ENCODE data around the gene SFT2D2.

Gene SFT2D2

DNA sequence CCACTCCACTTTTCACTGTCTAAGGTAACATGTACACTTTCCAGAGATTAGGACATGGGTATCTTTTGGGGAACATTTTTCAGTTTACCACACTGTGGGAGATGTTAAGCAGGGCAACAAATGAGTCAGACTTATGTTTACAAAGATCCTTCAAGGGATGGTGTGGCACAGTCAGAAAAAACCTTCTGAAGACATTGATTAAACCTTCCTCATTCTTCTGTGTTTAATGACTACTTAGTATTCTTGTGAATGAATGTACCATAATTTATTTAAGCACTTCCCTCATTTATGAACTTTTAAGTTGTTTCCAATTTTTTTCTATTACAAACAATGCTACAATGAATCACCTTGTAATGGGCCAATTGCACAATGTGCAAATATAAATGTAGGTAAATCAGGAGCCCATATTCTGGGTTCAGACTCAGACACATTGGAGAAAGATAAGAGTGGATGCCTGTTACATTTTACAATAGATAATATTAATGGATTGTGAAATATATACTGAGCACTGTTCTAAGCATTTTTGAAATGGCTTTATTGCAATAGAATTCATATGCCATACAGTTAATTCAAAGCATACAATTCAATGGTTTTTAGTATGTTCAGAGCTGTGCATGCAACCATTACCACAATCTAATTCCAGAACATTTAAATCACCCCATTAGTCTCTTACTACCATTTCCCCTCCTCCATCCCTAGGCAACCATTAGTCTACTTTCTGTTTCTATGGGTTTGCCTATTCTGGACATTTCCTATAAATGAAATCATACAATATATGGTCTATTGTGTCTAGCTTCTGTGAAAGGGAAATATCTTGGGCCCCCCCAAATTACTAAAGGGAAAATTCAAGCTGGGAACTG lies 1.9 kb upstream of the SFT2D2 start:
- no peak for DNase-seq

DNA sequence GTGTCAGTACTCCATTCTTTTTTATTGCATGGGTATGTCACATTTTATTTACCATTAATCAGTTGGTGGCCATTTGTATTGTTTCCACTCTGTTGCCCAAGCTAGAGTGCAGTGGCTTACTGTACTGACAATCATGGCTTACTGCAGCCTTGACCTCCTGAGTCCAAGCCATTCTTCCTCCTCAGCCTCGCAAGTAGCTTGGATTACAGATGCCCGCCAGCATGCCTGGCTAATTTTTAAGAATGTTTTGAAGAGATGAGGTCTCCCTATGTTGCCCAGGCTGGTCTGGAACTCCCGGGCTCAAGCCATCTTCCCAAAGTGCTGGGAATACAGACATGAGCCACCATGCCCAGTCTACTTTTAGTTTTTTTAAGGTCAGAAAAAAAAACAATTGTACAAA lies 813 bp upstream of the SFT2D2 start:
- no peak for DNase-seq

DNA sequence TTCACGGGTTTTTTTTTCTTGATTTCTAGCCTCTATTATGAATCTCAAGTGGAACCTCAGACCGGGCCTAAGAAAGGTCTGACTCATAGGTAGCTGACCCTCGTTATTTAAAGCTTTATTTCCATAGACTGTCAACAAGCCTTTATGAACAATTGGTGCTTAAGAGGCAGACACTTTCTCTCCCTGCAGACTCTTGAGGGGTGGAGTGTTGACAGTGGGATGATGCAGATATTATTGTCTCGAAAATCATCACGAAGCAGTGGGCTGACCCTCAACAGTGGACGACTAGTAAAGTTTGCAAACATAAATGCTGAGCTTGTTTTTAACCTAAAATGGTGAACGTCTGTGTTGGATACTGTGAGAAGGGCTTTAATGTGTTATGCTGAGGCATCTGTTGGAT lies 1.8 kb downstream of the SFT2D2 start:
- no peak for DNase-seq

DNA sequence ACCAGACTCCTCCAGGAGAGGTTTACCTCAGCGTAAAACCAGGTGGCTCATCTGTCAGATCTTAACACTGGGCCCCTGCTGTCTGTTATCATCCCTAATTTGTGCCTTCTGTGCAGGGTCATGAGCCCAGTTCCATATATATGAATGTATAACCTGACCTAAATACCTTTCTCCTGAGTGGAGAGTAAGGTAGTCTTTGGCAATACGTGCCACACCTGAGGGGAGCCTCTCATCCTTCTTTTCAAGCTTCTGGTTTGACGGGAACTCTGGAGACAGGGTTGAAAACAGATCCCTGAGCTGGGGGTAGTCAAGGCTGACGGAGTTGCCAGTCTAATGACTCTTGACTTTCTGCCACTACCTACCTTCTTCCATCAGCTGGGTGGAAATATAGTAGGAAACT lies 4.1 kb downstream of the SFT2D2 start:
- no peak for DNase-seq

DNA sequence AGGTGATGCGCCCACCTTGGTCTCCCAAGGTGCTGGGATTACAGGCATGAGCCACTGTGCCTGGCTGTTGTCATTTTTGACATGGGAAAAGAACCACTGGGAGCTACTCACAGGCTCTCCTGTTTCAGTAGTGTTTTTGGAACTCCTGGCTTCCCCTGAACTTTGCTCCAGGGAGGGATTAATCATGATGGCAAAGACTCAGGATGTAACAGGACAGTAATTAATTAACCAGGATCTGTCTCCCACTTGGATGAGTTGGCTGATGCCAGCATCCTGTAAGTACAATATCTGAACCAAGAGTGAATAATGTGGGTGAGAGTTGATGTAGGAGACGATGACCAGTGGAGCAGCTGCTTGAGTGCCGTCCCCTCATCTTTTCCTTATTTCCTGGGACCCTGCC lies 4.9 kb downstream of the SFT2D2 start:
- DNase-seq: no peak

DNA sequence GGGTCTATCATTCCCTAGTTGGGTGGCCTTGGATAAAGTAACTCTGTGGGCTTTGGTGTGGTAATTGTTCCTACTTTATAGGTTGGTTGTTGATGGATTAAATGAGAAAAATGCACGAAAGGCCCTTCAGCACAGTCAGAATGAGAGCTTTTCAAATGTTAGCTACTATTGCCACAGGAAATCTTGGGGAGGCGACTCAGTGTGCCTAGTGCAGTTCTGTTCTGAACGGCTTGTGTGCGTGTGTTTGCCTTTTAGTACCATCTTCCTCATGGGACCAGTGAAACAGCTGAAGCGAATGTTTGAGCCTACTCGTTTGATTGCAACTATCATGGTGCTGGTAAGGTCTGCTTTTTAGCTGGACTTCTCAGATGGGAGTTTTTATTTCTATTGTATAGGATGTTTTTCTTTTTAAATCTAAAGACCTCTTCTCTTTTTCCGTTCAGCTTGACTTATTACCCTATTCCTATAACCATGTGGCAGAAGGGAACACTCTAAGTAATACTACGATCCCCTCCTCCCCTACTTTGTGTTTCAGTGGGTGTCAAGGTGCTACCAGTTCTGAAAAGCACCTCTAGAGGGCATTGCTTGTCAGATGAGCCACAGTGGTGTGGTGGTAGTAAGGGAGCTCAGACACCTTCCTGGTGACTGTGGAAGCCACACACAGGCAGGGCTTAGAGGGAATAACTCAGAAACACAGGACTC lies 9.2 kb downstream of the SFT2D2 start:
- peak; percentile 25 to 41 for DNase-seq

DNA sequence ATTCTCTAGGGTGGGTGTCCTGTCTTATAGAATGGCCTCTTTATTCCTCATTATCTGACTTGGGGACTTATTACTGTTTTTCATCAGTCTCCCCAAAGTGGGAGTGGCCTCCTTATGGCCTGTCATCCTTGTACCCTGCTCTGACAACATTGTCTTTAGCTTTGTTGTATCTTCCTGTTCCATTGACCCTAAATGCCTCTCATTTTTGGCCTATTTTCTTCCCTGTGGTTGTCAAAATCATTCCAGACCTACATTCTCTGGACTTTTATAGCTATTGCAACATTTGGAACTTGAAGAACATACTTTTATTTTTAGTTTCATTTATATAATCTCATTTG lies 9.7 kb downstream of the SFT2D2 start:
- no peak for DNase-seq

DNA sequence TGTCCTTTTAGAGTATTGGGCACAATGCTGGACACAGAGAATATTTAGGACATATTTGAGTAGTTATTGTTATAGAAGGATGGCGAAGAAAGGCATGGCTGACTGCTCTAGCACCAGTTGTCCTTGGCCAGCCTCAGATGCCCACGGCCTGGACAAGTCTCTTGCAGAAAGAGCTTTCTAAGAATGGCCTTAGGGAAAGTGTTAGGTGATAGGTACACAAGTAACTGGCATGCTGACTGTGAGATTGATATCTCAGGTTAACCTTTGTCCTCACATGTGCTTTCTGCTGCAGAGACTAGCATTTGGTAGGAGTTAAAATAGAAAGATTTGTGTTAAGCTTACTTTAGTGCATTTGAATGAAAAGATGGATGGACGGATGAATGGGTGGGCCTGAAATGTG lies 10.1 kb downstream of the SFT2D2 start:
- DNase-seq: no peak

DNA sequence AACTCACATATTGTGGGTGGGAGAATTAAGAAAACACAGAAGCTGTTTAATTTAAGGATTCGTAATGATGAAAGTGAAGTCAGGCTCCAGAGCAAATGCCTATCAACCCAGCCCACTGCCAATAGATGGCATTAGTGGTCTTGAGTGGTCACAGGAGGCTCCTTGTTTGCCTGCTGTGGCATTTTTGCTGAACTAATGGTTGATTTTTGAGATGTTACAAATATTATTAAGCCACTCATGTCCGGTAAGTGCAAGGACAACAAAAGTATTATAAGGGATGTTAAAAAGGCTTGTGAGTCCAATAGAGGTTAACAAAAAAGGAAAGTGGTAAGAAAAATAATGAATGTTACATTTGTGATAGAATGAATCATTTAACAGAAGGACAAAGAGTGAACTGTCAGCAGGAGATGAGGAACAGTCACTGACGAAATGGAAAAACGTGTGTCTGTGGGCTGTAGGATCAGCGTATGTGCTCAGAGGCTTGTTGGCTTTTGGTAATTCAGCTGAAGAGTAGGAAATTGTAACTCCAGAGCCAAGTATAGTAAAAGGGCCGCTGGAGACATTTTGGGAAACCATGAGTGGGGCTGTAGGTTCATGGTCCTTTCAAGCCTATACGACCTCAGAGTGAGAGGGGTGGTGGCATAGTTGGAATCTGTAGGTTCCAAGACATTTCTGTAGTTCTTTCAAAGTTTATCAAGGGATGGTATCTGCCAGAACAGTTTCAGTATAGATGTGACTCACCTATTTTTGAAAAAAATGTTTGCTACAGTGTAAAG lies 11.2 kb downstream of the SFT2D2 start:
- DNase-seq: no peak

DNA sequence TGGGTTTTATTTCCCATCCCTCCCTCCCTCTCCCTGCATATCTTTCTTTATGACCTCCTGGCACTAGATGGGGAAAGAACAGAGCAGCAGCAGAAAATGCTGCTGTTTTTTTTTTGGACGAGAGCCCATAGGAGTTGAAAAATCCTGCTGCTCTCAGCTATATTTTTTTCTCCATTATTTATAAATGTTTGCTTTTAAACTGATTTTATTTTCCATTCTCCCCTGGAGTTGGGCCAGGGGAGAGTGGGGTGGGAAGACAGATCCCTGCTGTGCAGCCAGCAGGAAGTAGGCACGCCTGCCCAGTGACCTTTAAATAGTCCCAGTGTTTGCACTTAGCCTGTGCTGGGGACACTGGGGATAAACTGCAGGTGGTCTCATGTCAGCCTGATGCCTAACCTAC lies 17.4 kb downstream of the SFT2D2 start:
- no peak for DNase-seq

DNA sequence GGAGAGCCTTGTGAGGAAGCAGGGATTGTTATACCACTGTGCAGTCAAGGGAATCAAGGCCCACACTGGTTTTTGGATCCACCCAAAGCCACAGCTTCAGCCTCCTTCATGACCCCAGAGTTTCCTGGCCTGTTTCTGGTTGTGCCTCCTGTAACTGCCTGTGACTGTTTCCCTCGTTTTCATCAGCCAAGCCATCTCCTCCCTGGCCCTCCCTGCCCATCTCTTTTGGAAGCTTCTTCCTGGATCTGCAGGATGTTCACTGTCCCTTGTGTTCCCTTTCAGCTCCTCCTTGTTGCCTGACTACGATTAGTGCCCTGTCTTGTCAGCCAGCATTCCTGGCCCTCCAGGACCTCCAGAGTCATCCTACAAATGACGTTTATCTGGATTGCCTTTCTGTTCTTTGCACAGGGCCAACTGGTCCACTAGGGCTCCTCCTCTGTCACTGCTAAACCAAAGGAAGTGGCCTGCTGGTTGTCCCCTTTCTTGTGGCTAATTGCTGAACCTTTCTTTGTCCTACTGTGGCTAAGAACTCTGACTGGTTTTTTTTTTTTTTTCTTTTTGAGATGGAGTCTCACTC lies 17.9 kb downstream of the SFT2D2 start:
- no peak for DNase-seq

DNA sequence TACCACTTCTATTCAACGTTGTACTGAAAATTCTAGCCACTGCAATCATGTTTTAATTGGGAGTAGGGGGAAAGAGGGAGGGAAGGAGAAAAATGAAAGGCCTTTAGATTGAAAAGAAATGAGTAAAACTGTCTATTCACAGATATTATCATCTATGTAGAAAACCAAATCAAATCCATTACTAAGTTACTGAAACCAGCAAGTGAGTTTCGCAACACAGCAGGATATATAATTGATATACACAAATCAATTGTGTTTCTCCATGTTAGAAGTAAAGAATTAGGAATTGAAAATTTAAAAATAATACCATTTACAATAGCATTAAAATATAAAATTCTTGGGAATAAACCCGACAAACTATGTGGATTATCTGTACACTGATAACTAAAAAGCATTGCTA lies 19.2 kb downstream of the SFT2D2 start:
- DNase-seq: no peak

DNA sequence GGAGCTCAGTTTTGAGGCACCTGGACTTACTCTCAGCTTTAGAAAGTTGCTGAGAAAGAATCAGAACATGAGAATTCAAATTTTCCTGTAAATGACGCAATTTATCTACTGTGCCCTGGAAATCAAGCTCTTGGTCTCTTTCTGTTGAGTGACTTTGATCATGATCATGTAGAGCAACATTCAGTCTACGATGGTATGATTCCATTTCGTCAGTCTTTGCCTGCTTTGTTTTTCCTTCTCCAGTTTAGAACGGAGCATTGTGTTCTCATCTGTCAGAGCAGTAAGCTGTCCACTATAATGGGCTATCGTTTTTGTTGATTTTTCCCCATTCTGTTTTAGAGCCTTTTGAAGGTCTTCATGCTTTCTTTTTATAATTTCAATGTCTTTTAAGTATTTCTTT lies 20.7 kb downstream of the SFT2D2 start:
- DNase-seq: no peak

DNA sequence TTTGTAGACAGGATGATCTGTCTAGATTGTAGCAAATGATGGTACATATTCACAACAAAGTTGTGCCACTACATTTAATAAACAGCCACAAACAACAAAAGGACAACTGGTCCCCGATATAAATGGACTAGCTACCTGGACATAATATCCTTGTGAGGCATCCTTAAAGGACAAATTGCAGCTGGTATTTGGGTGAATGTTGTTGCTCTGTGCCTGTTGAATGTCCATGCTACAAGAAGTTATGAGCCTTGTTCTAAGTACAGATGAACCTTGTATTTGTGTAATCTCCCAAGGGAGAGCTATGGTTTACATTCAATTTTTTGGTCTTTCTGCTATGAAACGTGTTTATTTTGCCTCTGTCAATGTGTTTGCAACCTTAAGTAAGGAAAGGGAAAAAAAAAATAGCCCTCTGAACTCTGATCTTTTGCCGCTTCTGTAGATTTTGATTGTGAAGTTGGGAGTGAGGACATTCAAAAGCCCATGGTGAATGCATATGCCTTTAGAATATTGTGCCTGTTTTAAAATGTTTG lies 26.5 kb downstream of the SFT2D2 start:
- no peak for DNase-seq

DNA sequence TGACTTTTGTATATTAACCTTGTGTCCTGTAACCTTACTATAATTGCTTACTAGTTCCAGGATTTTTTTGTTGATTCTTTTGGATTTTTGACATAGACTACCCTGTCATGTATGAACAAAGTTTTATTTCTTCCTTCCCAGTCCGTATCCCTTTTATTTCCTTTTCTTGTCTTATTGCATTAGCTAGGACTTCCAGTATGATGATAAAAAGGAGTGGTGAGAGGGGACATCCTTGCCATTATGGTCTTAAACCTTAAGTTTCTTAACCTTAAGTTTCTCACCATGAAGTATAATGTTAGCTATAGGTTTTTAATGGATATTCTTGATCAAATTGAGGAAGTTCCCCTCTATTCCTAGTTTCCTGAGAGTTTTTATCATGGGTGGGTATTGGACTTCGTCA lies 30.4 kb downstream of the SFT2D2 start:
- no peak for DNase-seq

DNA sequence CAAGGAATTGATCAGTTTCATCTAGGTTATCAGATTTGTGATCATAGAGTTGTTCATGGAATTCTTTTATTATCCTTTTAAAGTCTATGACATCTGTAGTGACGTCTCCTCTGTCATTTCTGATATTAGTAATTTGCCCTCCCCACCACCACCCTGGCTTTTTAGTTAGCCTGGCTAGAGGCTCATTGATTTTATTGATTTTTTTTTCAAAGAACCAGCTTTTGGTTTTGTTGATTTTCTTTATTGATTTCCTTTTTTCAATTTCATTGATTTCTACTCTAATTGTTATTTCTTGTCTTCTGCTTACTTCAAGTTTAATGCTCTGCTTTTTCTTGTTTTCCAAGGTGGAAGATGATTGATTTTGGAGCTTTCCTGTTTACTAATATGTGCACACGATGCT lies 31.6 kb downstream of the SFT2D2 start:
- no peak for DNase-seq

DNA sequence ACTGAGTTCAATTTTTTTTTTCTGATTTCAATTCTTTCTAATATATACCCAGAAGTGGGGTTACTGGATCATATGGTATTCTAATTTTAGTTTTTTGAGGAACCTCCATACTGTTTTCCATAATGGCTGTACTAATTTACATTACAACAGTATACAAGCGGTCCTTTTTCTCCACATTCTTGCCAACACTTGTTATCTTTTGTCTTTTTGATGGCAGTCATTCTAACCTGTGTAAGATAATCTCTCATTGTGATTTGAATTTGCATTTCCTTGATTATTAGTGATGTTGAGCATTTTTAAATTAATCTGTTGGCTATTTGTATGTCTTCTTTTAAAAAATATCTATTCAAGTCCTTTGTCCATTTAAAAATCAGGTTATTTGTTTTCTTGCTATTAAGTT lies 33.8 kb downstream of the SFT2D2 start:
- DNase-seq: no peak

DNA sequence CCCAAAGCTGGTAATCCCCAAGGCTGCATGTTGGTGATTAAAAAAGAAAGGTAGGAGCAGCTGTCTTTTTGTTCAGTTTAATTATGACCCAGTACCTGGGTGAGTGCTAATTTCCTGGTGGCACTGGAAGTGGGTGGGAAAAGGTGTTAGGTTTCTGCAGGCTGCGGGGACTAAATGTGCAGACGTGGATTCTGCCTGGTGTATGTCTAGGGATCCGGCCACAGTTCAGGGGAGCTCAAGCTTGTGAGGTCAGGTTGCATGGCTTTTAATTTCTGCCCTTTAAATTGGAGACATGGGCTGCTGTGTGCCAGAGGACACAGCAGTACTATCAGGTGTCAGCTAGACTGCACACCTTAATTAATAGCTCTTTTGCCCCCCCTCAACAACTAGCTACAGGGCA lies 34.6 kb downstream of the SFT2D2 start:
- no peak for DNase-seq

DNA sequence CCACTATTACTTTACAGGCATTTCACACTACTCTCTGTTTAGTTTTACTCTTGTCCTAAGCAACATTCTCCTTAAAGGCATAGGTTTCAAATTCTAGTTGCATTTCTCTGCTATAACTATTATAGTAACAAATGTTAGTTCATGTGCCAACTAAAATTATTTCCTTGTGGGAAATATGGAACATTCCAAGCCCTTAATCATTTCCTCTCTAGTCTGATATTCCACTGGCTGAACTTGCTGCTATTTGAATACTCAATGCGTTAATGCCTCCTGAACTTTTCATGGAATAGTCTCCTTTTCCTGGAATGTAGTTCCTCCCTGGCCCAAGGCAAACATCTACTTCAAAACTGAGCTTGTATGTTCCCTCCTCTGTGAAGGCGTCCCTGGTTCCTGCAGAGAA lies 35.6 kb downstream of the SFT2D2 start:
- no peak for DNase-seq

DNA sequence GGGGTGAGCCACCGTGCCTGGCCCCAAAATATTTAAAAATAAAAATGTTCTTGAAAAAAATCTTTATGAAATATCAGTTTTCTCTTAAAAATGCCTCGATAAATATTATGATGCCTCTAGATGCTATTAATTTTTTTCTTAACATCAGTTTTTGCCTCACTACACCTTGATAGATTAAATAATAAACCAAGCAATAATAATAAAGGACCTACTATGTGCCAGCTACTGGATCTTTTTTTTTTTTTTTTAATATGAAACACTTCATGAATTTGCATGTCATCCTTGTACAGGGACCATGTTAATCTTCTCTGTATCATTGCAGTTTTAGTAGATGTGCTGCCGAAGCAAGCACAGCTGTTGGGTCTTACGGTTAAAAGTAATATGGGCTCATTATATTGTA lies 37.3 kb downstream of the SFT2D2 start:
- DNase-seq: no peak

DNA sequence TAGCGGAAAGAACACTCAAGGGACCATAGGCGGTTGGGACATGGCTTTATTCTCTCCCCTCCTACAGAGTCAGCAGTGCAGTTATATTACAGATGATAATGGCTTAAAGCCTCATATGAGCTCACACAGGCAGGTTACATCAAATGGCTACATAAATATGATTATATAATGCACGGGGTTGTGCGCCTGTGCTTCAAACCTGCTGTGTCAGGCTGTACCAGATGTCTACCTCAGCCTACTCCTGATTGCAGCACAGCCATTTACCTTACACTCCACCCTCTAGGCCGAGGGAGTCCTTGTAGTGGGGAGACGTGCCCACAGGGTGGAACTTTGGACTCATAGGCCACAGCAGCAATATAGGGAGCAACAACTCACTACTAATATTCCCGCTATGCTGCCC lies 38.5 kb downstream of the SFT2D2 start:
- no peak for DNase-seq

DNA sequence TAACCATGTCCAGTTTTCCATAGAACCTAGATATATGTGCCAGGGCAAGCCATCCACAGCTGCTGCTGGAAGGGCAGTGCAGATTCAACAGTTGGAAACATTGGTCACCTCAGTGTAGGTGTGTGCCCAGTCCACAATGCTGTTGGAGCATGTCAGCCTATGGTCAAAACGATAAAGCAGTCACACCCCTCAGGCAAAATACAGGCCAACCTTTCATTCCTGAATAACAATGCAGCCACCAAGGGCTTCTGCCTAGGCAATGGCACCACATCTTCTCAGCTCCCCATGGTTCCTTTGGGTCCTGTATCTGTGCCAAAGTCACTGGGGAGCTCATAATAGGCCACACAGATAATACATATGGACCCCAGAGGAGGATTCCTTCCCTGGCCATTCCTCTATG lies 39.8 kb downstream of the SFT2D2 start:
- no peak for DNase-seq

DNA sequence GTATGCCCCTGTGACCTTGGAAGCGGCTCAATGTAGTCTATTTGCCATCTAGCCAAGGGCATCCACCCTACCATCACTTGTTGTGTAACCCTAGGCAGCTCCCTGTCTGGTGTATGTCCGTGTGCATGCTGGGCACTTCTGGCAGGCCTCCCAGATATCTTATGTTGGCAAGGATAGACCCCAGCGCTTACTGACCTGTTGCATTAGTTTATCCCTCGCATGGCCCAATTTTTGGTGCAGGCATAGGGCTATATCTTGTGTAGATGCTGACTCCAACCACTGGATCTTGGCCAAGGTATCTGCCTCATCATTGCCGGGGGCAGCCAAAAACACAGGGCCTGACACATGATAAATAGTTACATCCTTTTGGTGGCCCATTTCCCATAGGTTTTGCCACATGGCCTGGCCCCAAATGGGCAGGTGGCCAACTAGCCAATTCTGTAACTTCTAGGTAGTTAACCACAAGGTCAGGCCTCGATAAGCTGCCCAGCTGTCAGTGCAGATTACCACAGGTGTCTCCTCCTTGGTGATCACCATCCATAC lies 40.9 kb downstream of the SFT2D2 start:
- DNase-seq: no peak

All from activated CD4-positive, alpha-beta T cell treated with anti-CD3 and anti-CD28 coated beads for 4 hours (primary cell).